NCI-H1105 (cell line): ENCODE measurements around the gene RGCC.
"Not testable (repeated sequence)": the region's sequence is repeated elsewhere in the genome, so short reads cannot be mapped to it uniquely, and the experiment has no call there.

Experiments
- DNase-seq: peaks from one replicate; lab custom pipeline; 2025; lab: John Stamatoyannopoulos, UW

Gene RGCC, protein sequence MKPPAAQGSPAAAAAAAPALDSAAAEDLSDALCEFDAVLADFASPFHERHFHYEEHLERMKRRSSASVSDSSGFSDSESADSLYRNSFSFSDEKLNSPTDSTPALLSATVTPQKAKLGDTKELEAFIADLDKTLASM

DNA sequence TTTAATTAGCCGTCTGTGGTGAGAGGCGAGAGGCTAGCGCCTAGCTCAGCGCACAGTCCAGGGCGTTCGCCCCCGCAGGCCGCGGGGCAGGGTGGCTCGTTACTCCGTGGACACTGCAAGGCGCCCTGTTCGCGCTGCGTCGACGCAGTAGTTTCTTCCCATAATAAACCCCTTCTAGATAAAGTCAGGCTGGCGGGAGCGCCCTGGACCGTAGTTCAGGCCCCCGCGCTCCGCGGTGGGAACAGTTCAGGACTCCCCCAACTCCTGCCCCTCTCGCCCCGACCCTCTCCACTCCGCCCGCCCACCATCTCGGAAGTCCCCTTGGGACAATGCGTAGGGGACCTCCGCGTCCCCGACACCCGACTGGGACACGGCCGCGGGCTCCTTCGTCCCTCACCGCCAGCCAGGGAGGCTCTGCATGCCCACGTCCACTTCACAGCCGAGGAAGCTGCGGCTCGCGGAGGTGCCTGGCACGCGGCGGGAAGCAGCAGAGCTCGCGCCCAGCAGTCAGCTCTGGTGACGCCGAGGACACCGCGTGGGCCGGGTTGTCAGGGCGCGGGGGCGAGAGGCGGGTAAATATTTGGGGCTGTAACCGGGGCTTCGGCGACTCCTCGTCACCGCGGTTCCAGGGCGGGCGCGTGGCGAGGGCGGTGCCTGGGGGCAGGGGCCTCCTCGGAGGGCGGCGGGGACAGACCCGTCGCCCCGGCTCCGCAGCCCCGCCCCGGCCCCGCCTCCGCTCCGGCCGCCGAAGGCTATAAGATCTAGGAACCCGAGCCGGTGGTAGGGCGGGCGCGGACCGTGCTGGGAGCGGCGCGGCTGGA is at the start of gene RGCC:
RGCC (plus strand) TSS at position 783 of the 821 bp plus-strand sequence. CDS start 158 bp downstream, outside the sequence.
- DNase-seq = no peak

DNA sequence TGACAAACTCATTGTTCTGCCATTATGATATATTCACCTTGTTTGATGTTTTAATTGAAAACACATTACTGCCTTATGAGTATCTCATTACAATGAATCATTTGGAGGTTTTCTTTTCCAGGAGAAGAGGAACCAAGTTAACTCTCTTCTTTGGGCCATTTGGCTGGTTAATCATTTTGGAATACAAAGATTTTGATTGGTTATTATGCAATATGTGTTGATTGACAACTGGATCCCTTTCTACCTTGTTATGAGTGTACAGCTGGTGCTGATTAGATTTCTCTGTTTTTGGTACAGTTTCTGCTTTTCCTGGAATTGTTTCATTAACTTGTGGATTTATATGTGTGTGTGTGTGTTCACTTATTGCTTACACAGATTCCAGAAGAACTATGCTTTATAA is 49.2 kb upstream of the RGCC start:
- DNase-seq = no peak

DNA sequence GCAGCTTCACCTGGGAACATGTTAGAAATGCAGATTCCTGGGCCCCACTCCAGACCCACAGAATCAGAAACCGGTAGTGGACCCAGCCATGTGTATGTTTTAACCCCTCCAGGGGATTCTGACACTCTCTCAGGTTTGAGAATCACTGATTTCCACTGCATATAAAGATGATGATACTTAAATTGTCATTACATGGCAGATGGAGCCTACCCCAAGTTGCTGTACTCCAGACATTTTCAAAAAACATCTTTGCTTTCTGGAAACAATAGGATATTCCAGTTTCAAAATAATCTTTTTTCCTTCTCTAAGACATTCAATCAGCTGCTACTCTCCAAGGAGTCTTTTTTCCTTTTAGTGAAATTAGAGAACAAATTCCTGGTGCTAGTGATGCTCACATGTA is 48.6 kb upstream of the RGCC start:
- DNase-seq = no peak

DNA sequence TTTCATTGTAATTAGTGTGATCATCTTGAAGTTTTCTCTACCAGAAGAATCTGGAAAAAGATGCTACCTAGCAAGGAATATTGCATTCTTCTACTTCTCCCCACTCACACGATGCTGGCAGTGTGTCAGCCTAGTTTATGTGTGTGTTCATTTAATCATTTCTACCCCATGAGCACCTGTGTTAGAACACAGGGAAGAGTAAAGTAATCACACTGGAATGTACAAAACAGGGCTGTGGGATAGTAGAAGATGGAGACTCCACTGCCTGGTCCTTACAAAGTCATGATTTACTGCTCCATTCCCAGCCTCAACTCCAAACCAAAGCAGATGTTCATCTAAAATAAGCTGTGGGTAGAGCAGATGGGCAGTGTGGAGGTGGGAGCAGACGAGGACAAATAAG is 47.7 kb upstream of the RGCC start:
- no peak for DNase-seq

DNA sequence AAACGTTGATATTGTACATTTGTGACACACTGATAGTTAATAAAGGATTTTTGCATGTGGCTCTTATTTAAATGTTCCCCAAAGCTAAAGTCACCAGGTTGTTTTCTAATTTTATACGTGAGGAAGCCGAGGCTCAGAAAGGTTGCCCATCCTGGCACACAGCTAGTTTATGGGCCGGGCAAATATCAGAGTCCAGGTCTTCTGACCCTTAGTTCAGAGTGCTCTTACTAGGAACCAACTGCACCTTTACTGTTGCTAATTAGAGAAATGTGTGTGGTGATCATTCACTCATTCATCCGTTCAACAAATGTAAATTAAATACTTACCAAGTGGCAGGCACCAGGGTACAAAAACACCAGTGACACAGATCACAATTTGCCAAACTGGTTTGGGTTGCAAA is 46.3 kb upstream of the RGCC start:
- DNase-seq = no peak

DNA sequence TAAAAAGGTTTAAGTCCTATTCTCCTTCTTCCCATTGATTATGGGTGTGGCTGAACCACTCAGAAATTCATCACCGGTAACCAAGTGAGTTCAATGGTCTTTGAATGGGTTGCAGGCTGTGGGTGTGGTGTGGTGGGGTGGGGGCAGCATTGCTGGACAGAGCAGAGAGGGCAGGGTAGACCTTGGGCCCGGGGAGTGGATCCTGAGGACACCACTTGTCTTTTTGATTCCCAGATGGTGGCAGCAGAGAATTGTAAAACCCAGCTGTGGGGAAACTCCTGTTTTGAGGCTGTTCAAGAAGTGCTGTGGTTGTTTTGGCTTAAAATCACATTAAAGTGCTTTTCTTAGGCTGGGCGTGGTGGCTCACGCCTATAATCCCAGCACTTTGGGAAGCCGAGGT is 45.8 kb upstream of the RGCC start:
- DNase-seq = no peak

DNA sequence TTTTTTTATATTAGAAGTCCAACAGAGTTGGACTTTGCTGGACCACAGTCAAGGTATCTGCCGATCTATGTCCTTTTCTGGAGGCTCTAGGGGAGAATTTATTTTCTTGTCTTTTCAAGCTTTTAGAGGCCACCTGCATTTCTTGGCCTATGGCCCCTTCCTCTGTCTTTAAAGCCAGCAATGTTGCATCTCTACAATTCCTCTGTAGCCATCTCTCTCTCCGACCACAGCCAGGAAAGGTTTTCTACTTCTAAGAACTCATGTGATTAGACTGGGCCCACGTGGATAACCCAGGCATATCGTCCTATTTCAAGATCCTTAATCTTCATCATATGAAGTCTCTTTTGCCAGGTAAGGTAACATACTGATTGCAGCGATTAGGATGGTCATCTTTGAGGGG is 43.5 kb upstream of the RGCC start:
- no peak for DNase-seq

DNA sequence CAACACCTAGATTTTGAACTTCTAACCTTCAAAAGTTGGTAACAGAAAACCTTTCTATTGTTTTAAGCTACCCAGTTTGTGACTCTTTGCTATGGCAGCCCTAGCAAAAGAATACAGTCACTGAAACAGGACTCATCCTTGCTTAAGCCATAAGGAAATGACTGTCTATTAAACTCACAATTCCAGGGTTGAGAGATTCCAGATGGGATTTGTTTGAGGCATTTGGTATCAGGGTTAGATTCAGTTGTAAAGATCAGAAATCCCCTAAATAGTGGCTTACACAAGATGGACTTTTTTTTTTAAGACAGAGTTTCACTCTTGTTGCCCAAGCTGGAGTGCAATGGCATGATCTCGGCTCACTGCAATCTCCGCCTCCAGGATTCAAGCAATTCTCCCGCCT is 41.1 kb upstream of the RGCC start:
- no peak for DNase-seq

DNA sequence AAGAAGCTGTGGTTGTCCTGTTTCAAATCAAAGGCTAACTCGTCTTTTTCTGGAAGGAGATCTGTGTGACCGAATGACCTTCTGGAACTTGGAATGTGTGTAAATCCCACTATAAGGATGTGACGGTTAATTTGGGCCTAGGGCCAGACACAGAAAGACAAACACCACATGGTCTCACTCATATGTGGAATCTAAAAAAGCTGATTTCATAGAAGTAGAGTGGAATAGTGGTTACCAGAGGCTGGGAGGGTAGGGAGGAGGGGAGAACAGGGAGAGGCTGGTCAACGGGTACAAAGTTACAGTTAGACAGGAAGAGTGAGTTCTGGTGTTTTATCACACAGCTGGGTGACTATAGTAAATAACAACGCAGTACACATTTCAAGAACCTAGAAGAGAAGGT is 39.3 kb upstream of the RGCC start:
- no peak for DNase-seq

DNA sequence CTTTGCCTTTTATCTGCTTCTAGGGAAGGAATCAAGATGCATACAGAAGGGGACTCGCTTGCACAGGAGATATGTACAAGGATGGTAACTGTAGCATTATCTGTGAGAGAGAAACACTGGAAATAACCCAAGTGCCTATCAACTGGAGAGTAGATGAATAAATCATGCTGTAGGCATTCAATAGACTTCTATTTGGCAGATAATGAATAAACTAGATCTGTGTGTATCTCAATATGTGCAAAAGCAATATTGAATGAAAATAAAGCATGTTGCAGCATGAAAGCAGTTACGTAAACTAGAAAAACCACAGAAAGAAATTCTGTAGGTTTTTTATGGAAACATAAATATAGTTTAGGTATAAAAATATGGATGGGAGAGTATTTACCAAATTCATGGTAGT is 38.6 kb upstream of the RGCC start:
- DNase-seq = no peak

DNA sequence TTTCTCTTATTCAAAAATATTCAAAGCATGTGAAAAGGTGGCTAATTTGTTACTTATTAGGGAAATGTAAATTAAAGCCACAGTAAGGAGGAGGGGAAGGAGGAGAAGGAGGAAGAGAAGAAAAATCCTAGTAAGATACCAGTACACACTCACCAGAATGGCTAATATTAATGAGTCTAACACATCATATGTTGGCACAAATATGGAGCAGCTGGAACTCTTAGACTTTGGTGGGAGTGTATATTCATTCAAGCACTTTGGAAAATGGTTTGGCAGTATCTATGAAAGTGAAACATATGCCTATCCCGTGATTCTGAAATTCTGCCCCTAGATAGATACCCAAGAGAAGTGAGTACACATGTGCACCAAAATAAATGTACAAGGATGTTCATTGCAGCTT is 38.1 kb upstream of the RGCC start:
- no peak for DNase-seq

DNA sequence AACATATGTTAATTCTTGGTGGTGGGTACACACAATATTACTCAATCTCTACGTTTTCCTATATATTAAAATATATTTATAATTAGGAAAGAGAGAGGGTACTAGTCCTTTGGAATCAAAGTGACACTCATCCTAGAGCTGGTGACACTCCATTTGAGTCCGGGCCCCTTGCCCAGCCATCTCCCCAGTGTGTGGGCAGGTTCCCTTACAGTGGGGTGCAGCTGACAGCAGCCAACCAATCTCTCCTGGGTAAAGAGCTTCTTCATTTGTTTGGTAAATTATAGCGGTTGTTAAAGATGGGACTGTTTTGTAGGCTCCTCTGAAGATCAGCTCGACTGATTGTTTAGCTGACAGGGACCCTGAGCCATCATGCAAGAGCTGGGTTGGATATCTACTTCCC is 37.2 kb upstream of the RGCC start:
- DNase-seq = no peak

DNA sequence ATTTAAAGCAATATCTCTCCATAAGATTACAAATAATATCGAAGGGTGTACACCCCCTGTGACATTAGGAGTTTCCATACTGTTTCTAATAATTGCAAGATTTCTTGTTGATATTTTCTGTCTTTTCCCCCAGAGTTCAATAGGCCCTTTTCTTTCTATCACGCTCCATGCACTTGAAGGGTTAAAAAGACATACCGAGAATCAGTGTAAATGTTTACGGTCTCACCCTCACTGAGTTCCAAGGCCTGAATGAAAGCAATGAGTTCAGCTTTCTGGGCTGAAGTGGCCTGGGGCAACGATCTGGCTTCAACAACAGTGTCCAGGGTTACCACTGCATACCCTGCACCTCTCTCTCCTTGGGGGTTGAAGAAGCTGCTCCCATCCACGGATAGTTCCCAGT is 36.0 kb upstream of the RGCC start:
- DNase-seq = not testable (repeated sequence)

DNA sequence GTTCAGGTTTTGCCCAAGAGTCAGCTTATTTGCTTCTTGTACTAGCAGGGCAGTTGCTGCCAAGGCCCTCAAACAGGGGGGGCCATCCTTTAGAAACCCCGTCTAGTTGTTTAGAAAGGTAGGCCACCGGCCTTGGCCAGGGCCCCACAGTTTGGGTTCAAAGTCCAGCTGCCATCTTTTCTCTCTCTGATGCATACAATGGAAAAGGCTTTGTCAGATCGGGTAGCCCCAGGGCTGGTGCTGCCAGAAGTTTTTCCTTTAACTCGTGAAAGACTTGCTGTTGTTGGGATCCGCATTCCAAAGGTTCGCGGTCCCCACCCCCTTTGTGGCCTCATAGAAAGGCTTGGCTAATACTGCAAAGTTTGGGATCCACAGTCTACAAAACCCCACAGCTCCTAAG is 35.4 kb upstream of the RGCC start:
- DNase-seq = not testable (repeated sequence)

DNA sequence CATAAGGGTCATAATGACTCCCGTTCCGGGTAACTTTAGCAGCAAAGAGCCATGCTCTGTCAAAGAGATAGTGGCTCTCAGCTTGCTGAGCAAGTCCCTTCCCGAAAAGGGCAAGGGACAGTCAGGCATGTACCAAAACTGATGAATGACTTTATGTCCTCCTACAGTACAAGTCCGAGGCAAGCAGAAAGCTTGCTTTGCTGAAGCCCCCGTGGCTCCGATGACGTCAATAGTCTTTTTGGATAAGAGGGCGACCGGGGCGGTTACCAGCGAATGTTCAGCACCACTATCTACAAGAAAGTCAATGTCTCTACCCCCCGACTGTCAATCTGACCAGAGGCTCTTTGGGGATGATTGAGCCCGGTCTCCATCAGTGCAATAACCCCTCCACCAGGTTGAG is 34.1 kb upstream of the RGCC start:
- not testable (repeated sequence) for DNase-seq

DNA sequence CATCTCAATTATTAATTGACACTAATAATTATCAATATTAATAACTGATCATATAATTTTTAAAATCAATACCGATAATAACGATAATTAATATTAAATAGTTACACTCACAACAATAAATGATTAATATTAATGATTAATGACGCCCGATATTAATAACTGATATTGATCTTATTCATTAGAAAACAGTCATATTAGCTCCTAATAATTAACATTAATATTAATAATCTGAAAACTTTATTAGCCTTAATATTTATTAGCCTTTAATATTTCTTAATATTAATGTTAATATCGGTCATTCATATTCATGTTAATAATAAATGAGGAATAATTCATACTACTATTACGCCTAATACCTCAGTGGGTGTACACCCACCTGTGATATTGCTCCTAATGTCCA is 32.7 kb upstream of the RGCC start:
- DNase-seq = not testable (repeated sequence)

DNA sequence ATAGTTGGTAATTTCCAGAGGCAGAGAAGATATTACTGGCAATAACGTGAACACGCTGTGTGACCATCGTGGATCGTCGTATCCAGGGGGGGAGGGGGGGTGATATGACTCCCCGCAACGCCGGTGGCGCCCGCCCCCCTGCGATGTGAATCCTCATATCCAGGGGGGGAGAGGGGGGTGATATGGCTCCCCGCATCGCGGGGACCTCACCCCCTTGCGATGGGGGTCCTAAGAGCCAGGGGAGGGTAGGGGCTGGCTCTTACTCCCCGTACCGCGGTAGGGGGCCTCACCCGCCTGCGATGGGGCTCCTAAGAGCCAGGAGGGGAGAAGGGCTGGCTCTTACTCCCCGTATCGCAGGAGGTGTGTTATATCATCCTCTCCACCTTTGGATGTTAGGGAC is 31.3 kb upstream of the RGCC start:
- no peak for DNase-seq

DNA sequence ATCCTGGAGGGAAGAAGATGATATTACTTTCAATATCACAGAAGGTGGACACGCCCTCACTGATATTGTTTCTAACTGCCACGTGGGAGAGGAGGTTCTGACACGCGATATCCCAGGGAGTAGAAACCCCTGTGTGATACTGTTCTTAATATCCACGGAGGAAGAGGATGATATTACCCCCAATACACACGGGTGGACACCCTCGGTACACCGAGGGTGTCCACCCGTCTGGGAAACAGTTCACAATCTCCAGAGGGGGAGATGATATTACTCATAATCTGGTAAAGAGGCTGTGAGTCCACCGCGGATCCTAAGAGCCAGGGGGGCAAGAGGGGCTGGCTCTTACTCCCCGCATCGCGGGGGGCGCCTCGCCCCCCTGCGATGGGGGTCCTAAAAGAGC is 29.7 kb upstream of the RGCC start:
- no peak for DNase-seq

DNA sequence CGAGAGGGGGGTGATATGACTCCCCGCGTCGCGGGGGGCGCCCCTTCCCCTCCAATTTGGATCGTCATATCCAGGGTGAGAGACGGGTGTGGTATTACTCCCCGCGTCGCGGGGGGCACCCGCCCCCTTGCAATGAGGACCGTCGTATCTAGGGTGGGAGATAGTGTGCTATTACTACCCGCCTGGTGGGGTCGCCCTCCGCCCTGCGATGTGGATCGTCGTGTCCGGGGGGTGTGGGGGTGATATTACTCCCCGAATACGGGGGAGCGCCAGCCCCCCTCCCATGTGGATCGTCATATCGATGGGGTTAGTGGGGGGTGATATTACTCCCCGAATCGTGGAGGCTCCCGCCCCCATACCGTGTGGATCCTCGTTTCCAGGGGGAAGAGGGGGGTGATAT is 29.2 kb upstream of the RGCC start:
- DNase-seq = no peak

DNA sequence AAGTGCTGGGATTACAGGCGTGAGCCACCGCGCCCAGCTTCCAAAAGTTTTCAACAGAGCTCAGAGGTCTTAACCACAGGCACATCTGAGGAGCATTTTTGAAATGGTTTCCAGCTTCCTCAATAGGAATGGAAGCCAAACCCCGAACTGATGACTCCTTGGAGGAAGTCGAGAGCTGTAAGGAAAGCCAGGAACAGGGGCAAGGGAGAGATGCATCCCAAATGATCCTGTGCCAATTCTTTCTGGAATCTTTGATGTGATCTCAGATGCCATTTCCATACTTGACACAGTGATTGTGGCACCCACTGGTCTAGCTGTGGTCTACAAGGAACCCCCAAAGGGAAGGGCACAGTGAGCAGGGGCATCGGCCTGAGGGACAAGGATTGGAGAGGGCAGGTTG is 23.3 kb upstream of the RGCC start:
- DNase-seq = not testable (repeated sequence)

DNA sequence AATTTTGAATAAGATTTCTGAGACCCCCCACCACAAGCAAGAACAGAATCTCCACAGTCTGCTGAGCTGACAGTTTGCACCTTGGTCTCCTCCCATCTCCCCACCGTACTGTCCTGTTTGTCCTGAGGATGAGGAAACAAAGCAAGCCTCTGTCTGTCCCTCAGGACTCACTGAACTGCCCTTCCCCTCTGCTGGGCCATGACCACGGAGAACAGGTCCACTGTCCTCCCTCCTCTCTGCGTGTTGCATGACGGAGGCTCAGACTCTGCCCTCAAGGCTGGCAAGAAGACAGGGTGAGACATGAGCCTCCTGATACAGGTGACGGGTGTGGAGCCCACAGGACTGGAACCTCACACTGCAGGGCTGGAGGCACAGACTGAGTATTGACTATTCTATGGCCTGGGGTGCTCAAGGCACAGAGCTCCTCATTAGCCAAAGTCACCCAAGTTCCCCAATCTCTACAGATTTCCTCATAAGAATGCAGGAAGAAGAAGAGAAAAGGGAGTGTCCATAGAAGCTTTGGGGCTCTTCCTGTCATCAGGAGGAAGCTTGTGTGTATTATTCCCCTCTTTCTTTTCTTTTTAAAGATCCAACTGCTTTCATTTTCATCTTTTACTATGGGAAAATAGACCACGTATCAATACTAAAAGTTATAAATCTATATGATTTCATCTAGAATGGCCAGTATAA is 22.4 kb upstream of the RGCC start:
- no peak for DNase-seq

DNA sequence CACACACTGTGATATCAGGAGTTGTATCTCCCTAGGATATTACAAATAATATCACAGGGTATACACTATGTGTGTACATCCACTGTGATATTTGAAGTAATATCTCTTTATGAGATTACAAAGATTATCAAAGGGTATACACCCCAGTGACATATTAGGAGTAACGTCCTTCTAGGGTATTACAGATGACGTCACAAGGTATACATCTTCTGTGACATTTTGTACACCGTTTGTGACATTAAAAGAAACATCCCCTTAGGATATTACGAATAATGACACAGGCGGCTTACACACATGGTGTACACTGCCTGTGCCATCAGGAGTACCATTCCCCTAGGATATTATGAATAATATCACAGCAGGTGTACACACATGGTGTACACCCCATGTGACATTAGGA is 13.4 kb upstream of the RGCC start:
- DNase-seq = no peak

DNA sequence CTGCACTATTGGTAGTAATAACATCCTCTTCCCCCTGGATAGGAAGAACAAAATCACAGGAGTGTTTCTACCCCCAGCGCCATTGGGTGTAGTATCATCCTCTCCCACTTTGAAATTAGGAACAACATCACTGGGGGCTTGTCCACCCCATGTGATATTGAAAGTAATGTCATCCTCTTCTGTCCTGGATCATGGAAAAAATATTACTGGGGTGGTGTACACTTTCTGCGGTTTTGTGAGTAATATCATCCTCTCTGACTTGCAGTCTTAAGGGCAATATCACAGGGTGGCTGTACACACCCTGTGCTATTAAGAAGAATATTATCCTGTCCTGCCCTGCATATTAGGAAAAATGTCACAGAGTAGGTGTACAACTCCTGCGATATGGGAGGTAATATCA is 4.9 kb upstream of the RGCC start:
- DNase-seq = no peak
